ENCODE data around the gene USP11.

Gene USP11

DNA sequence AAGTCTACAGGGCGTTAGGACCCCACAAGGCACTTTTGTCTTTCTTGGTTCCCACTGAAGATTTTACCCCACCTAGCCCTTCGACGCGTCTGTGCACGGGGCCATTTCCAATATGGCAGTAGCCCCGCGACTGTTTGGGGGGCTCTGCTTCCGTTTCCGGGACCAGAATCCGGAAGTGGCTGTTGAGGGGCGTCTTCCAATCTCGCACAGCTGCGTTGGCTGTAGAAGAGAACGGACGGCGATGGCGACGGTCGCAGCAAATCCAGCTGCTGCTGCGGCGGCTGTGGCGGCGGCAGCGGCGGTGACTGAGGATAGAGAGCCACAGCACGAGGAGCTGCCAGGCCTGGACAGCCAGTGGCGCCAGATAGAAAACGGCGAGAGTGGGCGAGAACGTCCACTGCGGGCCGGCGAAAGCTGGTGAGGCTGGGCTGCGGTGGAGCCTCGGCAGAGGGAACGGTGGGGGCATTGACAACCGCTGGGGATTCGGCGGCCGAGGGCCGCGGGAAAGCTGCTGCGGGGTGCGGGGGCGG lies at the start of gene USP11:
TSS of gene USP11 (plus strand) at position 207 of the 530 bp plus-strand sequence. CDS start at position 242, 35 bp downstream.
- DNase-seq (ENCODE audit: low read depth in 2 of 2), result no peak

- no peak for DNase-seq (ENCODE audit: low read depth in 2 of 2)
Observed at GRCh38 chrX:47184486-47184885, 48.3 kb upstream of the USP11 start.

DNA sequence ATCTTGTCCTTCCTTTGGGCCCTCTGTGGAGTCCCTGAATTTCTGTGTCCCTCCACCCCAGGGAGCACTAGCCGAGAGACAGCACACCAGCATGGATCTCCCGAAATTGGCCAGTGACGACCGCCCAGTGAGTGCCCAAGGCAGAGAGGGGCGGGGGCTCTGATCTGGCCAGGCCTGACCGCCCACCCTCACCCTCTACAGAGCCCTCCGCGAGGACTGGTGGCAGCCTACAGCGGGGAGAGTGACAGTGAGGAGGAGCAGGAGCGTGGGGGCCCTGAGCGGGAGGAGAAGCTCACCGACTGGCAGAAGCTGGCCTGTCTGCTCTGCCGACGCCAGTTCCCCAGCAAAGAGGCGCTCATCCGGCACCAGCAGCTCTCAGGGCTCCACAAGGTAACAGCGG lies 47.6 kb upstream of the USP11 start:
- DNase-seq (ENCODE audit: low read depth in 2 of 2), result no peak

DNA sequence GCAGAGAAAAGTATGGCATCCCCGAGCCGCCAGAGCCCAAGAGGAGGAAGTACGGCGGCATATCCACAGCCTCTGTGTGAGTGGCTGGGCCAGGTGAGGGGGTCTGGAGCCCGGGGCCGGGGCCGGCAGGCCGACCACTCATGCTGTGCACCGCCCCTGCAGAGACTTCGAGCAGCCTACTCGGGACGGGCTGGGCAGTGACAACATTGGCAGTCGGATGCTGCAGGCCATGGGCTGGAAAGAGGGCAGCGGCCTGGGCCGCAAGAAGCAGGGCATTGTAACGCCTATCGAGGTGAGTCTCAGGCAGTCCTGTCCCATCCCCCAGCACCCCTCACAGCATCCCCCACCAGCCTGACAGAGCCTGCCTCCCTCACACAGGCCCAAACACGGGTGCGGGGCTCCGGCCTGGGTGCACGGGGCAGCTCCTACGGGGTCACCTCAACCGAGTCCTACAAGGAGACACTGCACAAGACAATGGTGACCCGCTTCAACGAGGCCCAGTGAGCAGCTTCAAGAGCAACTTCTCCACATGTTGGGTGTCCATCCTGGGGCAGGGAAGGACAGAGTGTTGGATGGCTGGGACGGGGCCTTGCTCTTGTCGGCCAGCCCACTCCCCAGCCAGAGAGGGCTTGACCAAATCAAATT lies 46.6 kb upstream of the USP11 start:
- no peak for DNase-seq (ENCODE audit: low read depth in 2 of 2)

DNA sequence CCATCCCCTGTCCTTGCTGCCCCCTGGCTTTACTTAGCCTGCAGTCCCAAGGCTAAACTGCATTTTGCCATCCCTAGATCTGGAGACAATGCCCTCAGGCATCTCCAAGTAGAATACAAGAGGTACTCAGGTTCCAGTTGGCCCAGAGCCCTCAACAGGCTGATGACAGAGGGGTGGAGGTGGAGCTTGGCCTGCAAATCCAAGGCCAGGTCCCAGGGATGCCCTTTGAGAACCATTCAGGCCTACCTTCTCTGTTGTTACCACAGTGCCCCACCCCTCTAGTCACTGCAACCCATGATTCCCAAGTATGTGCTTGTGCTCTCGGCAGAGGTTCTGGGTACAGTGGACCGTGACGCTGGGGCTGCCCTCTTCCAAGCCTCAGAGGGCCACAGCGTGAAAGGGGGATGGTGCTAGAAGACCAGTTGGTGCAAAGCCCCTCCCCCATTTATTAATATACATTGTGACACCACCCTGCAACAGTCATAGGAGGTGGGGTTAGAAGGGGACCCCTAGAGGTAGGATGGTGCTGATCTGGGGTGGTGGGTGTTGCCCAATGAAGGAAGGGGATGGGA lies 45.6 kb upstream of the USP11 start:
- DNase-seq (ENCODE audit: low read depth in 2 of 2), result no peak

GRCh38 chrX:47189906-47190305 lies 42.9 kb upstream of the USP11 start:
- DNase-seq (ENCODE audit: low read depth in 2 of 2), result no peak

DNA sequence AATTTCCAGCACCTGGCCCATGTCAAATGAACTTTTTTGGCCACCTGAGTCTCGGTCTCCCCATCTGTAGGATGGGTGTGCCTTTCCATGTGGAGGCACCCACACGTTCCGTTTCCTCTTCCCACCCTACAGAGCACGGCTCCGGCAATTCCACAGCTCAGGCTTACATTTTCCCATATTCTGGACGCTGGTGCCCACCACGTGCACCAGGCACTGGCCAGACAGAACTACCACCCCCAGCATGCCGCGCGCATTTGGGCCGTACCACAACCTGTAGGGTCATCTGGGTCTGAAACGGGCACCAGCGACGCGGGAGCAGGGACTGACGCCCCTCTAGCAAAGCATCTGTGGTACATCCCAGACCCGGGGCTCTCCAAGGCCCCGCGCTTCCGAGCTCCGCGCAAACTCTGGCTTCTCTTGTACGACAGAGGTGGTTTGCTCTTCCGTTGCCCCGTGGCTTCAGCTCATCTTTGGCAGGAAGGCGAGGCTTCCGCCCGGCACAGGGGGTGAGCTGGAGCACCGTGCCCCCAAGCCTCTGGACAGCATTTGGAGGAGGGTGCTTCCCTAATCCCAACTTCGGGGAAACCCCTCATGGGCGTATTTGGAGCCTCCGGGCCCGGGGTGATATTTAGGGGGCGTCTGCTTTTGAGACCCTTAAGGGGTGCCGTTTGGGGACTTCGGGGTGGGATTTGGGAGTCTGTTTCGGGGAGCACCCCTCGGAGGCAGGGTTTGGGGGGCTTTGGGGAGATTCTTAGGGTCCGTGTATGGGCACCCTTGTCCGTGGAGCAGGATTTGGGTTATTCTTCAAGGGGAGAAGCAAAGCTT lies 42.2 kb upstream of the USP11 start:
- DNase-seq (ENCODE audit: low read depth in 2 of 2), result peak; percentile 63 to 75

DNA sequence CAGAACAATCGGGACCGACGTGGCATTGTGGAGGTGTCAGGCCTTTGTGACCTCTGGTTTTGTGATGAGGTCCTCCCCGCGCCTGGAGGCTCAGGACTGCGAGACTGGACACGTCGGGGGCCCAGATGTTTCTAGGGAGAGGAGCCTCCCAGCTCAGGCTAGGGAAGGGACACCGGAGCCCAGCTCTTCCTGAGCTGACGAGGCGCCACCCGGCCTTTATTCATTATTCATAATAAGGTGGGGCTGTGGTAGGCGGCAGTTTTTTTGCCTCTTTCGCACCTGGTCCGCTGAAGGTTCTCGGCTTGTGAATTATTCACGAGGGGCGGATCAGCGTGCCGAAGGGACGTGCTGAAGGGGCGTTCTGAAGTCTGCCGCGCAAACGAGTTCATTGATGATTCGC lies 41.5 kb upstream of the USP11 start:
- DNase-seq (ENCODE audit: low read depth in 2 of 2), result peak; percentile 22 to 25

DNA sequence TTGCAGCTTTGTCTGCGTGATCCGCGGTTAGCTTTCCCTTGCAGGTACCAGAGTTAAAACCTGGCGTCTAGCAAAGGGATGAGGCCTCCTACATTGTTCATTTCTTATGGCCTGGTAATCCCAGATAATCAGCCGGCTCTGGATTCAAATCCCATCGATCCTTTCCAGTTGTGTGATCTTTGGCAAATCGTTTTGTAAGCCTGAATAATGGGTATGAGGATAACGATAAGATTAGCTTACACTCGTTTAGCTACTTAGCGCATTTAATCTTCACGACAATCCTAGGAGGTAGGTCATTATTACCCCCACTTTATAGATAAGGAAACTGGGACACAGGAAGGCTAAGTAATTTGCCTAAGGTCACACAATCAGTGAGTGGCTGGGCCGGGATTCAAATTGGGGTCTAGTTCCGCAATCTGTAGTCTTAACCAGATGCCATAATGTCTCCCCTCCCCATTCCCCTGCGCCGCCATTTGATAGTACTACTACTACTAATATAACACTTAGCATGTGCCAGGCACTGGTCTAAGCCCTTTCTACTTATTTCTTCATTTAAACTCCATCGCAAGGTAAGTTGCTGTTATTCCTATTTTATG lies 40.9 kb upstream of the USP11 start:
- no peak for DNase-seq (ENCODE audit: low read depth in 2 of 2)

- peak; percentile 80 to 87 for DNase-seq (ENCODE audit: low read depth in 2 of 2)
Observed at GRCh38 chrX:47193475-47194193, 39.2 kb upstream of the USP11 start, which contains the start of gene UBA1. UBA1 (plus strand) TSS chrX:47193829; CDS start chrX:47198803, 4,974 bp downstream.

GRCh38 chrX:47194194-47194787 lies 38.5 kb upstream of the USP11 start:
- no peak for DNase-seq (ENCODE audit: low read depth in 2 of 2)

GRCh38 chrX:47196098-47196497 lies 36.7 kb upstream of the USP11 start:
- no peak for DNase-seq (ENCODE audit: low read depth in 2 of 2)

DNA sequence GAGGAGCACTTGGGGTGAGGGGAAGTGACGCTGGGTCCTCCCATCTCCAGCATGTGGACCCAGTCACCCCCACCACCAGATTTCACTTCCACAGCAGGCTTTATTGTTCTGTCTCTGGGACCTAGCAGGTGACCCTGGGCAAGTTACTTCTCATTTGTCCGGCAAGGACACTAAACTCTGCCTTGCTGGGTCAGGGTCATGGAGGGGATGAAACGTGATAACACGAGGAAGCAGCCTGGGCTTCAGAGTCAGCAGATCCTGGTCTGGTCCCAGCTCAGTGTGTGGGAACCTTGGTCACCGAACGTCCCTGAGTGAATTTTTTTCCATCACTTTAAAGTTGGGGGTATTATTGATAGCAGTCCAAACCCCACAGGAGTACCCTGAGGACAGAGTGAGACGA lies 35.3 kb upstream of the USP11 start:
- DNase-seq (ENCODE audit: low read depth in 2 of 2), result no peak

DNA sequence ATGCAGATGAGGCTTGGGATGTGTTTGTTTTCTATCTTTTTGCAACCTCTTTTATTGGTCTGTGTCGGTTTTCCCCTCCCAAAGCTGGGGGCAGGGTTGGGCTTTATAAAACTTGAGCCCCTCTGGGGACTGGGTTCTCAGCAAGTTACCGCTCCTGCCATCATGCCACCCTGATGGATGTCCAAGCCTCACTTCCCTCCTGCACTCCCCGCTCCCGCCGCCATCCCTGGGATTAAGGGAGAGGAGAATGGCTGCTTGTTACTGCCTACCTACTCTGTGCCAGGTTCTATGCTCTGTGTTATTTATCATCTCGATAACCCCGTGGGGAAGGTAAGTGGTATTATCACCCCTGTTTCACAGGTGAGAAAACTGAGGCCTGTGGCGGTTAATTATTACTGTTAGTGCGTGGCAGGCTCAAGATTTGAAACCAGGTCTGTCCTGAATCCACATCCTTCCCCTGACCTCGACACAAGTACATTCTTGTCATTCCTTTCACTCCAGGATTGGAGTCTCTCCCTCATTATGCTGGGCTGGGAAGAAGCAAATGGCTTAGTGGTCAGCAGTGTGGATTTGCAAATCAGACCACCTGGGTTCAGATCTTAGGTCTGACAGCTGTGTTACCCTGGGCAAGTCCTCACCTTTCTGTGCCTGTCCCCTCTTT lies 34.7 kb upstream of the USP11 start:
- no peak for DNase-seq (ENCODE audit: low read depth in 2 of 2)

- DNase-seq (ENCODE audit: low read depth in 2 of 2), result no peak
Observed at GRCh38 chrX:47198687-47199080, 34.1 kb upstream of the USP11 start.

GRCh38 chrX:47199286-47199685 lies 33.5 kb upstream of the USP11 start:
- no peak for DNase-seq (ENCODE audit: low read depth in 2 of 2)

DNA sequence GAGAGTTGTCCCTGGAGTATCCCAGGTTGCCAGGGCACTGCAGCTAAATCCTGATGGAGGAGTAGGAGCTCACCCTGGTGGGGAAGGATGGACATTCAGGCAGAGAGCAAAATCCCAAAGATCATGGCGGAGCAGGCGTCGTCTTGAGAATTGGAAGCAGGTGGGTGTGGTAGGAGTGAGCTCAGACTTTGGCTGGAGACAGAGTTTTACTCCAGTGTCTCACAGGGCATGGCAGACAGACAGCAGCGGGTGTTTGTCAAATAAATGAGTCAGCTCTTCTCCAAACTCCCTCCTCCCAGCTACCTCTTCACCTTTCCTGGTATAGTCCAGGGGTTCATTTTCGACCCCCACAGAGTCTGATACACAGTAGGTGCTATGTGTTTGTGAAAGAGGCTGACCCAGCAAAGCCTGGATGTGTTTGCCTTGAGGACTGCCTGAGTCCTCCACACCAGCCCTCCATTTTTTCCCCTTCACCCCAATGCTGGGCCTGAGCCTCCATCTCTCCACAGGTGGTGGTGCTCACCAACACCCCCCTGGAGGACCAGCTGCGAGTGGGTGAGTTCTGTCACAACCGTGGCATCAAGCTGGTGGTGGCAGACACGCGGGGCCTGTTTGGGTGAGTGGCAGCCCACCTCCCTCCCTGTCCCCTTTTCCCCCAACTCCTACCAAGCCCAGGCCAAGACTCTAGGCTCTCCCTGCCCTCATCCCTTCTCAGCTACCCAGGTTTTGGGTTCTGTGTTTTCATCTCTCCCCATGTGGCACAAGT lies 32.2 kb upstream of the USP11 start:
- DNase-seq (ENCODE audit: low read depth in 2 of 2), result no peak

DNA sequence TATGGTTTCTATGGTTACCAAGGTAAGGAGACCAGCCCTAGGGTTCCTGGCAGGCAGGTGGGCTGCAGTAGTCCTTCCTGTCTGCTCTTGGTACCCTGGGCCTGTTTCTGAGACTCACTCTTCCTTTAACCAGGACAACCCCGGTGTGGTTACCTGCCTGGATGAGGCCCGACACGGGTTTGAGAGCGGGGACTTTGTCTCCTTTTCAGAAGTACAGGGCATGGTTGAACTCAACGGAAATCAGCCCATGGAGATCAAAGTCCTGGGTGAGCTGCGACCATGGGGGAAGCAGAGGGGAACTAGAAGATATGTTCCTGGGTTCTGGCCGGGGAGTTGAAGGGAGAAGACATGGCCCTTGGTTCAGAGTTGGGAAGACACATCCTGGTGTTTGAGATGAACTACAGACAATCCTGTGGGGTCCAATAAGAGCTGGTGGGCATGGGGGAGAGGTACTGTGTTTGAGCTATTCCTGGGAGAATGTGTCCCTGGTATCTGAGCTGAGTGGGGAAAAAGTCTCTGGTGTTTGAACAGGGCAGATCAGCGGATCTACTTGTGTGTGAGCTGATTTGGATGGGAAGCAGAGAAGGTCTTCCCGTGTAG lies 31.4 kb upstream of the USP11 start:
- DNase-seq (ENCODE audit: low read depth in 2 of 2), result no peak

DNA sequence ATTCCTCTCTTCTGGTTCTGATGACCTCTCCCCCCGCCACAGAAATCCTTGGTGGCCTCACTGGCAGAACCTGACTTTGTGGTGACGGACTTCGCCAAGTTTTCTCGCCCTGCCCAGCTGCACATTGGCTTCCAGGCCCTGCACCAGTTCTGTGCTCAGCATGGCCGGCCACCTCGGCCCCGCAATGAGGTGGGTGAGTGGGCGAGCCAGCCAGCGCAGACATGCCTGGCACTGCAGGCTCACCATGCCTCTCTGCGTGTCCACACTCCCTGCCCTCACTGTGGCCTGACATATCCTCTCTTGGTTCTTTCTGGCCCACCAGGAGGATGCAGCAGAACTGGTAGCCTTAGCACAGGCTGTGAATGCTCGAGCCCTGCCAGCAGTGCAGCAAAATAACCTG lies 30.5 kb upstream of the USP11 start:
- DNase-seq (ENCODE audit: low read depth in 2 of 2), result no peak

Data from stimulated activated CD4-positive, alpha-beta T cell treated with anti-CD3 and anti-CD28 coated beads, Interleukin-12 subunit alpha, Interleukin-12 subunit beta, amount 100 ng/mL, for 24 hours (primary cell).